HG02981 (cell line): ENCODE measurements around the gene MIGA2.
A peak's percentile ranks its signal among the peaks of the same experiment; 100 is the strongest.
"Not testable (repeated sequence)": the region's sequence is repeated elsewhere in the genome, so short reads cannot be mapped to it uniquely, and the experiment has no call there.

ENCODE experiments used
- ATAC-seq: cut with Tn5 transposase; IDR thresholded peaks from one replicate; pipeline ENCODE4 v1.9.1; 2021; ENCODE audit warnings: mild to moderate bottlenecking, moderate library complexity; ENCODE audit not compliant: unreplicated experiment

The MIGA2 gene

DNA sequence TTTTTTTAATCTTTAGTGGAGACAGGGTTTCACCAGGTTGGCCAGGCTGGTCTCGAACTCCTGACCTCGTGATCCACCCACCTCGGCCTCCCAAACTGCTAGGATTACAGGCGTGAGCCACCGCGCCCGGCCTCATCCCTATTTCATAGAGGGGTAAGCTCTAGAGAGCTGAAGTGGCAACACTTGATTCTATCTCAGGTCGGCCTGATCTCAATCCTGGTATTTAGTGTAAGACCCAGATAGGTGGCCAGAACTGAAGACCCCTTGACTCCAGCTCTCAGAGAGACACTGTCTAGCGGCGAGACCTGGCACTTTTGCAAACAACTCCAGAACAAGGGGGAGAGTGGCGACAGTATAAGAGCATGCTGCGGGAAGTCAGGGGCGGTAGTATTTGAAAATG lies 588 bp upstream of the MIGA2 start:
- ATAC-seq: not testable (repeated sequence)

DNA sequence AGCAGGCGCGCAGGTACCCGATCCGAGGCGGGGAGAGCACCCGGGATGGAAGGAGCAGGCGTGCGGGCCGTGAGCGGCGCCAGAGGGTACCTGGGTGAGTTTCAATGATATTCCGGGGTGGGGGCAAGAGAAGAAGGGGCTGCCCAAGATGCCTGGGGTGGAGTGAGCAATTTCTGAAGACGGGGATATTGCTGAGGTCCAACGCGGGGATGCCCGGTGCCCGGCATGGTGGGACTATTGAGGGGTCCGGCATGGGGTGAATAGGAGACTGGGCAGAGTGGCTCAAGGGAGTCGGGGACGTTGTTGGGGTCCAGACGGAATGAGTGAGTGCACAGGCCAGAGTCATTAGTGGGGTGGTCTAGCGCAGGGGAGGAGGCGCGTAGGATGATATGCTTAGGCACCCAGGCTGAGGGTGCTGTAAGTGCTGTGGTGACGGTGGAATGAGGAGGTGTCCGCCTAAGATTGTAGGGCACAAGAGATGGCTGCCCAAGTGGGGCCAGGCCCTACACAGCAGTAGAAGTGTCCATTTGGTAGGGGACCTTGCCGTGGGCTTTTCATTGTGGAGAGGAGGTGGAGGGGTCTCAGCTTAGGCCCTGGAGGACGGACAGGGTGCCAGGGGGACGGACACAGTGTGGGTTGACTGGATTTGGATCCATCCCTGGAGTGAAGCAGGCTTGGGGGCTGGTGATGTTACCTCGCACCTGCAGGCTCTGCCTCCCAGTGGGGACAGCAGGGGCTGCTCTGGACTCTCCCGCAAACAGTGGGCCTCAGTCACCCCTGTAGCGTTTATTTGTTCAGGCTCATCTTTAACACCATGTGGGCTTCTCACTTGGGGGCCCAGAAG lies 719 bp downstream of the MIGA2 start:
- ATAC-seq: no peak

DNA sequence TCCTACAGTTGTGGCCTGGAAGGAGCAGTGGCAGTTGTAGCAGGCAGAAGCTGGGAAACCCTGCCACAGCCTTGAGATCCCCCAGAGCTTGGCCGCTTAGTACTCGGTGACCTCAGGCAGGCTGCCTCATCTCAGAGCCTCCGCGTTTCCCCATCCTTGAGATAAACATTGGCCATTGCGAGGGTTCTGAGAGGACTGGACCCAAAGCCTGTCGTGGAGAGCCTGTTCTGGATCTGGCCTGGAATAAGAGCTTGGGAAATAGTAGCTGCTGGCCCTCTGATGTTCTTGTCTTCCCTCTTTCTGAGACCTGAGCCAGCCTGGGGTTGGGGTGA lies 1.3 kb downstream of the MIGA2 start:
- ATAC-seq: no peak

DNA sequence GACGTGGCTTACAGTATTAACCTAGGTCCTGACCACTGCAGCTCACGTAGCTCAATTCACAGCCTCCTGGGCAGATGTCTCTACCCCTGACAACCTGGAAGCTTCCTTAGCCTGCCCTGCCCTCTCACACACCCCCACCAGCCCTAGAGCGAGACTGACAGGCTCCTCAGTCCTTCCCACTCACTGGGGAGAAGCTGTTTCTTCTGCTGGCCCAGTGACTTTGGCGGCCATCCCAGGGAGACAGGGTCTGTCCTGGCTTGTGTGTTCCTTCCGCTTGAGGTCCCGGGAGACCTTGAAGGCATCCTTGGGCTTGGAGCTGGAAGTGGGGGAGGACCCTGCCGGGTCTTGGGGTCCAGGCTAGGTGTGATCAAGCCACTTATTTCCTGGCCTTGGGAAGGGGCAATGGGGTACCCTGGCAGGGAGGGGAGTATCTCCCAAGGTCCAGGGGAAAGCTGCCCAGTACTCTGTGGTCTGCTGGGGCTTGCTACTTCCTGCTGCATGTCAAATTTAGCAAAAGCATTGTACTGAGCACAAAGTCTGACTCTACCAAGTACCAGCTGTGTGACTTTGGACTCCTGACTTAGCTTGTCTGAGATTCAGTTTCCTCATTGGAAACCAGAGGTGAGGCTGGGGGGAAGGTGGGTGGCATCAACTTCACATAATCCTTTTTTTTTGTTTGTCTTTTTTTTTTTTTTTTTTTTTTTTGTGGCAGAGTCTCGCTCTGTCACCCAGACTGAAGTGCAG lies 1.9 kb downstream of the MIGA2 start:
- ATAC-seq: no peak

DNA sequence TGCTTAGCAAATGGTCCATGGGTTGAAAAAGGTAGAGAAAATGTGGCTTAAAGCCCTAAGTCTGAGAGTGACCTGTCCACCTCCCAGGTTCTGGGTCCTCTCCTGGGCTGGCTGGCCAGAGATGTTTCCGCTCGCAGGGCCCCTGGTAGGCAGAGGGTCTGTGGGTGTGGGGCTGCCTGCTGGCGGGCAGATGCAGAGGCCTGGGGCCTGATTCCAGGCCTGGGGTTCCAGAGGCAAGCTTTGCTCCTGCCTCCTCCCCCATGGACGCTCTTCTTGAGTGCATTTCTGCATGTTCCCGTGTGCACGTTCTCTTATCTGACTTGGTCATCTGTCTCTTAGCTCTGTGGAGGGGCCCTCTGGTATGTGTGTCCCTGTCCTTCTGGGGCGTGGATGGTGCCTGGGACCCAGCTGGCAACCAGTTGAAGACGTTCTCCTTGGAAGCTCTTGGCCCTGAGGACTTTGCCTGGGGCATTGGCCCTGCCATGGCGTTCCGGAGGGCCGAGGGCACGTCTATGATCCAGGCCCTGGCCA lies 3.8 kb downstream of the MIGA2 start:
- ATAC-seq: no peak

DNA sequence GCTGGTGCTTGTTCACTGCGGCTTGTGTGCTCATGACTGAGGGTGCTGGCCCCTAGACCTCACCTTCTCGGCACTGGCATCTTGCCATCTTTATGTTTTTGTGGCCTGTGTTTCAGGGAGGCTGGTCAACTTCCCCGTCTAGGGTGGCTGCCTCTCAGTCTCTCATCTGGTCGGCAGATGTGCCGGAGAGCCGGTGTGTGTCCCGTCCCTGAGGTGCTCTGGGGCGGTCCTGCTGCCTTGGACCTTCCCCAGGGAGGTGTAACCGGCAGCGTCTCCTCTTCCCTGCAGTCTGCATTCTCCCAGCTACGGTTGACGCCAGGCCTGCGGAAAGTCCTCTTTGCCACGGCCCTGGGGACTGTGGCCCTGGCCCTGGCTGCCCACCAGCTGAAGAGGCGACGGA lies 5.6 kb downstream of the MIGA2 start:
- no peak for ATAC-seq

DNA sequence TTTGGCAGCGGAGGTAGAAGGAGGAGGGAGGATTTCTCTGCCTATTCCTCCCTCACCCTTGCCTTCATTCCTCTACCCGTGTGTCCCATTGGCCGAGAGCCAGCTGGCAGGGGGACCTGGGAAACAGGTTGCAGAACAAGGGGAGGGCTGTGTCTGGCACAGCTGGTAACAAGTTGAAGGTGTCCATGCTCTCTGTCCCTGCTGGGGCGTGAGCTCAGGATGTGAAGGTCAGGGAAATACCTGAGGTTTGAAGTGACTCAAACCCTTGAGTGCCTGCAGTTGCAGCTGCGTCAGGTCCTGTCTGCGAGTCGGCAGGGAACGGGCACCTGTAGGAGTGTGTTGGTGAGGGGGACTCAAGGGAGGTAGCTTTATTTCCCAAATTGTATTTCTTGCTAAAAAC lies 16.2 kb downstream of the MIGA2 start:
- ATAC-seq: no peak

DNA sequence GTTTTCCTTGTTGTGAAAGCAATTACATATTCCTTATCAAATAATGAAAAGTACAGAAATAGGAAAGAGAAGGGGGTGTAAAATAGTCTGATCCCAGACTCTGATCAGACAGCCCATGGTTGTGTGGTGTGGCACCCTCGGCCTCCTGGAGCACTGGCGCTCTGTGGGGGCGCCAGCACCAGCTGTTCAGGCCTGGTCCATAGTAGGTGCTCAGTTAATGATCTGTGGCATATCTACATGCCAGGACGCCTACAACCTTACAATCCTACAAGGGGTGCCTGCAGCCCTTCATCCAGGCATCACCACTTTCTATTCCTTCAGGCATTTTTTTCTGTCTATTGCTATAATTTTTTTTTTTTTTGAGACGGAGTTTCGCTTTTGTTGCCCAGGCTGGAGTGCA lies 16.6 kb downstream of the MIGA2 start:
- no peak for ATAC-seq

DNA sequence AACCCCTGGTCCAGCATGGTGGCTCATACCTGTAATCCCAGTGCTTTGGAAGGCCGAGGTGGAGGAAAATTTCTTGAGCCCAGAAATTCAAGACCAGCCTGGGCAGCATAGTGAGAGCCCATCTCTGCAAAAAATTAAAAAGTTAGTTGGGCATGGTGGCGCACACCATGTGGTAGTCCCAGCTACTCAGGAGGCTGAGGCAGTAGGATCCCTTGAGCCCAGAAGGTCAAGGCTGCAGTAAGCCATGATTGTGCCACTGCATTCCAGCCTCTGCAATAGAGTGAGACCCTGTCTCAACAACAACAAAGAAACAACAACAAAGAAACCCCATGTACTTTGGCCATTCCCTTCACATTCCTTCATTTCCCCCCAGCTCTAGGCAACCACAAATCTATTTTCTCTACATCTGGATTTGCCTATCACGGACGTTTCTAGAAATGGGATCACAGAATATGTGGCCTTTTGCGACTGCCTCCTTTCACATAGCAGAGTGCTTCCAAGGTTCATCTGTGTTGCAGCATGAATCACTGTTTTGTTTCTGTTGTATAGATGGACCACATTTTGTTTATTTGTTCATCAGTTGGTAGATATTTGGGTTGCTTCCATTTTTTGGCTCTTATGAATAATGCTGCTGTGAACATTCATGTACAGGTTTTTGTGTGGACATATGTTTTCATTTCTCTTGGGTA lies 17.9 kb downstream of the MIGA2 start:
- ATAC-seq: no peak

DNA sequence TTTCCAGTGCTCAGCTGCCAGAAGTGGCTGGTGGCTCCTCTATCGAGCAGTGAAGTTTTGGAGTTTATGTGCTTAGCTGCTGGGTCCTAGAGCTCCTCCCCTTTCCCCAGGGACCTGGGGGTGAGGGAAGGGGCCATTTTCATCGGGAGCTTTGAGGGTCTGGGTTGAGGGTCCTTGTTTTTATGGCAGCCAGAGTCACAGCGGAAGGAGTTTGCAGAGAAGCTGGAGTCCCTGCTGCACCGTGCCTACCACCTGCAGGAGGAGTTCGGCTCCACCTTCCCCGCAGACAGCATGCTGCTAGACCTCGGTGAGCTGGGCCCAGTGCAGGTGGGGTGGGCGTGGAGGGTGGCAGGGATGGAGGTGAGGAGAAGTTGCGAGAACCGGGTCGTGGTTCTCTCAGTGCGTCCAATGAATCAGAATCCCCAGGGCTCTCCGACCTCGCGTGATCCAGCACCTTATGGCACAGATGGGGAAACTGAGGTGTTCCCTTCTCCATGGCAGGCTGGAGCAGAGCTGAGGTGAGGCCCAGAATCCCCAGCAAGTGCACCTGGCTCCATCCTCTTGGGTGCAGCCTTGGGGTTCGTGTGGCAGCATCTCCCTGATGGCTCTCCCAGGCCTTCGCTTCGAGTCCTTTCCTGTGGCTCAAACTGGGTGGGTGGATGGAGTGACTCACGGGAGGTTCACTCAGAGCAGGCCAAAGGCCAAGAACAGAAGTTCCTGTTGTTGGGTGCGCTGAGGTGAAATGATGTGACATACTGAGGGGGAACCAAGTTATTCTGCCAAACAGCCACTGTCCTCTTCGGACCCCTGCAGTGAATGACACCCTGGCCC lies 22.8 kb downstream of the MIGA2 start:
- no peak for ATAC-seq

DNA sequence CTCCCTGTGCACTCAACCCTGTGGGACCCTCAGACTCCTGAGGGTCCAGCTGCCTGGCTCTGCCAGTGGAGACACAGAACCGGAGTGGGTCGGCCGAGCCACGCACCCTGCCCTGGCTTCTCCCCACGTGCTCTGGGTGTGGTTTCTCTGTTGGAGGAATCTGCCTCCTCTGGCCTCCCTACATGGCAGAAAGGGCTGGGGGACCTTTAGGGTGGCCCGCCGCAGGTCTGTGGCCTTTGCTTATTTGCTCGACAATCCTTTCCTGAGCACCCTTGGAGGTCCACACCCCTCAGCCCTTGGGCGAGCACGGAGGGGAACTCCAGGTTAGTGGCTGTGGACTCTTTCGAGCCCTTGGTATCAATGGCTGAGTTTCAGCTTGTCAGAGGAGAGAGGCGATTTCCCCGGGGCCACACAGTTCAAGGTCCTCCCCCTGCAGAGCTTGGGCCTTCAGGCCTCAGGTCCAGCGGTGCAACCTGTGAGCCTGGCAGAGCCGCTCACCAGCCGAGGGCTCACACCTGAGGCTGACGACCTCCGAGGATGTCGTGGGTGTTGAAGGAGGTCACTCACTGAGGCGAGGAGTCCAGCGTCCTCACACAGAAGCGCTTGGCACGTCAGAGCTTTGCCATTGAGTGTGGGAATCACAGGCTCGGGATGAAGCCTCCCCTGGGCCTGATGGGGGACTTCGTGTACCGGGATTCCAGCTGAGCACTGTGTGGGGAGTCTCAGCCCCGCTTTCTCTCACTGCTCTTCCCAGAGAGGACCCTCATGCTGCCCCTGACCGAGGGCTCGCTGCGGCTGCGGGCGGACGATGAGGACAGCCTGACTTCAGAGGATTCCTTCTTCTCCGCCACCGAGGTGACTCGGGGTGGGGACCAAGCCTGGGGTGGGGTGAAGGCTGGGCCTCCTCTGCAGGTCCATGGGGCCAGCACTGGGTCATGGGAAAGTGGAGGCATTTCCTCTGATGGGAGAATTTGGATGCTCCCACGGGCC lies 23.7 kb downstream of the MIGA2 start:
- no peak for ATAC-seq

DNA sequence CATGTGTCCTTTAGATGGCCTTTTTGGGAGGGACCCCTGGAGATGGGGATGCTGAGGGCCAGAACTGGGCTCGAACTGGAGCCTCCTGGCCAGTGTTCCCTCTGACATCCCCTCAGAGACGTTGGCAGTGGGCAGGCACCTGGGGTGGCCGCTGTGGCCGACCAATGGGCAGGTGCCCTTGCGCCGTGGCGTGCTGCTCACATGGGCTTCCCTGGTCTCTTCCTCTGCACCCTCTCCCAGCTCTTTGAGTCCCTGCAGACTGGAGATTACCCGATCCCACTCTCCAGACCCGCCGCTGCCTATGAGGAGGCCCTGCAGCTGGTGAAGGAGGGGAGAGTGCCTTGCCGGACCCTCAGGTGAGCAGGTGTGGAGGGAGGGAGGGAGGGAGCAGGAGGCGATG lies 24.6 kb downstream of the MIGA2 start:
- no peak for ATAC-seq

DNA sequence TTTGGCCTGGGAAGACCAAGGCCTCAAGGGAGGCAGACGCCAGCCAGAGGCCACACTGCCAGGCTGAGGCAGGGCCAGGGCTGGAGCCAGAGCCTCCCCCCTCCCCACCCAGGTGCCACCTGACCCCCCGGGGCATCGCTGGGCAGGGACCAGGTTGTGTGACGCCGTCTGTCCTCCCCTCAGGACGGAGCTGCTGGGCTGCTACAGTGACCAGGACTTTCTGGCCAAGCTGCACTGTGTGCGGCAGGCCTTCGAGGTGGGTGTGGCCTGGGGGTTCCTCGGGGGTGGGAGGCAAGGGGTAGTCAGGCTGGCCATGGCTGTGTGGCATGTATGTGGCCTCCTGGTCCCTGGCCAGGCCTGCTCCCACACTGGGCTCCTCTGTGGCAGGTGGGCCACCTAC lies 26.6 kb downstream of the MIGA2 start:
- no peak for ATAC-seq

DNA sequence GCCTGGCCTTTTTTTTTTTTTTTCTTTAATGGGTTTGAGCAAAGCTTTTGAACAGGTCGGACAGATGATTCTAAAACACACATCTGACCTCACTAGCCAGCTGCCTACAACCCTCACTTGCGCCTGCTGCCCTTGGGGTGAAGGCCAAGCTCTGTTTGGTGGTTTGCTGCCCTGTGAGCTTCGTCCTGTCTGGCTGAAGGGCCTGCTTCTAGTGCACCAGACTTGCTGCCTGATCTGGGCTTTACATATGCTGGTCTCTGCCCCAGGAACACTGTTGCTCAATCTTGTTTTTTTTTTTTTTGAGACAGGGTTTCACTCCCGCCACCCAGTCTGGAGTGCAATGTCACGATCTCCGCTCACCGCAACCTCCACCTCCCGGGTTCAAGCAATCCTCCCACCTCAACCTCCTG lies 28.1 kb downstream of the MIGA2 start:
- no peak for ATAC-seq

DNA sequence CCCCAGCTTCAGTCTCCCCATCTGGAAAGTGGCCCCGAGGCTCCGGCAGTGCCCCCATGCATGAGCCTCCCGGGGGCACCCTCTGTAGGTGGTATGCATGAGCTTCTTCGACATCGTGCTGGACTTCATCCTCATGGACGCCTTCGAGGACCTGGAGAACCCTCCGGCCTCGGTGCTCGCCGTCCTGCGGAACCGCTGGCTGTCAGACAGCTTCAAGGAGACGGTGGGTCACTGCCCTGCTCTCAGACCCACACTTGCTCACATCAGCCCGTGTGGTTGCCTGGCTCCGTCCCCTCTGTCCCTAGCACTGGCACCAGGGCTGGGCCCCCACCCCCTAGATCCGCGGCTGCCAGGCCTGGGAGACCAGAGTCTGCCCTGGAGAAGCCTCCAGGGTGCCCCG lies 31.7 kb downstream of the MIGA2 start:
- no peak for ATAC-seq

DNA sequence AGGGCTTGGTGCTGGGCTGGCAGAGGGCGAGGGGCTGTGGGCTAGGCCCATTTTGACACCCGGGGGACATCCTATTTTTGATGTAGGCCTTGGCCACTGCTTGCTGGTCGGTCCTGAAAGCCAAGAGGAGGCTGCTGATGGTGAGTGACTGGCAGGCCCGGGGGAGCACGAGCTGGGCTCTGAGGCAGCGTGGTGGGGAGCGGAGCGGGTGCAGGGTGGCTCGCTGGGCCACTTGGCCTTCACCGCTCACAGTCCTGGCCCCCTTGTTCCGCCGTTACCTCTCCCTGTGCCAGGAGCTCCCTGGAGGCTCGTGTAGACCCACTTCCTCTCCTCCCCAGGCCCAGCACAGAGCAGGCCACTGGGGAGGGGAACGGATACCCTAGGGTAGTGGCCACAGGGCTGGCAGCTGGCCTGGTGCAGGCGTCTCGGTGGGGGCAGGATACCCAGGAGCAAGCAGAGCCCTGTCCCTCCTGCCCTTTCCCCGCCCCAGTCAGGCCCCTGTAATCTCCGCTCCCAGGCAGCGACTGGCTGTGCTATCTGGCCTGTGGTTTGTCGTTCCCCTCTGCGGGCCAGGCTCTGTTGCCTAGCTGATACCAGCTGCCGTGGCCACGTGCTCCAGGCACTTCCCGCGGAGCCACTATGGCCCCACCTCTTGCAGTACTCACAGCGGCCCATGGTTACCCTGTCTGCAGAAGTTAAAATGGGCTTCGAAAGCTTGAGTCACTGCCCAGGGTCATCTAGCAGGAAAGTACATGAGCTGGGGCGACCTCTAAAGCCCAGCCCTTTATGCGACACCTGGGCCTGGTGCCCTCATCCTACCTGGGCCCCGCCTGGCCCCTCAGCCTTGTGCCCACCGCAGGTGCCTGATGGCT lies 32.8 kb downstream of the MIGA2 start:
- peak; percentile 82 for ATAC-seq

DNA sequence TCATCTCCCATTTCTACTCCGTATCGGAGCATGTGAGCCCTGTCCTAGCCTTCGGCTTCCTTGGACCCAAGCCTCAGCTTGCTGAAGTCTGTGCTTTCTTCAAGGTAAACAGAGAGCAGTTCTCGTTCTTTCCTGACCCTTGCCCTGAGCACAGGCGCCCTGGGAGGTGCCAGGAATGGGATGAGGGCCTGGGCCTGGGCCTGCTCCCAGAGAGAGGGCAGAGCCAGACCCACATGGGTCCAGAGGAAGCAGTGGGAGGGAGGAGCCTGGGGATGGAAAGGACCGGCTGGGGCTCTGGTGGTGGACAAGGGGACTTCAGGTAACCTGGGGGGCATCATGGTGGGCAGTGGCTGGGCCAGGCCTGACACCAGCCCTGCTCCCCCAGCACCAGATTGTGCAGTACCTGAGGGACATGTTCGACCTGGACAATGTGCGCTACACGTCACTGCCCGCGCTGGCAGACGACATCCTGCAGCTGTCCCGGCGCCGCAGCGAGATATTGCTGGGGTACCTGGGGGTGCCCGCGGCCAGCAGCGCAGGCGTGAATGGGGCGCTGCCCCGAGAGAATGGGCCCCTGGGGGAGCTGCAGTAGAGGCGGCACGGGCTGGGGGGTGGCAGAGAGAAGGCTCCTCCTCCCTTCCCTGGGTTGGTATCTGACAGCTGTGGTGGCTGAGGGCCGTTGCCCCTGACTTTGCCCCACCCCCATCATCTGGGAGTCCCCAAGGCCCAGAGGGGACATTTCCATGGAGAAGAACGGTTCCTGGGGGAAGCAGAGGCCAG lies 33.6 kb downstream of the MIGA2 start:
- ATAC-seq: no peak
